SH-SY5Y (cell line): ENCODE measurements around the gene CTBP1.

Experiments used
- GATA2 ChIP-seq: IDR thresholded peaks from 2 replicates; pipeline ENCODE4 v1.6.1; 2011; ENCODE audit warnings: mild to moderate bottlenecking, low read depth, low read length
- GATA3 ChIP-seq: IDR thresholded peaks from 2 replicates; pipeline ENCODE4 v1.6.1; 2011; ENCODE audit warnings: low read depth, mild to moderate bottlenecking, low read length, moderate library complexity

The CTBP1 gene

DNA sequence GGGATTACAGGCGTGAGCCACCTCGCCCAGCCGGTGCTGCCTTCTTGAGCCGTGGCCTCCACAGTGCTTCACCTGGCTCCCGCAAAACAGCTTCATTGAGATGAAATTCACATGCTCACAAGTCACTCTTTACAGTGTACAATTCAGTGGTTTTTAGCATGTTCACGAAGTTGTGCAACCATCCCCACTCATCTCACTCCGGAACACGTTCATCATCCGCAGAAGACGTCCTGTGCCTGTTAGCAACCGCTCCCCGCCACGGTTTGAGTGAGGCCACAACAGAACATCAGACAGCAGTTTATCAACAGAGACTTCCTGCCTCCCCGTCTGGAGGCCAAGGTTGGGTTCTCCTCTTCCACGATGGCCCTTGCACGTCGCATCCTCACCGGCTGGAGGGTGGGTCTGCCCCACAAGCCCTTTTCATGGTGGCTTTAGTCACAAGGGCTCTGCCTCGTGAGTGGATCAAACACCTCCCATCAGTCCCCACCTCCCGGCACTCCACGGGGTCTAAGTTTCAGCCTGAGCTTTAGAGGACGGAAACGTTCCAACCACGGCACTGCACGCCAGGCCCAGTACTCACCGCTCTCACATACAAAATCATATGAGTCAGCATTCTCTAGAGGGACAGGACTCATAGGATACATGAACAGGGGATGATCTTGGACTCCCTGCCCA lies 46.9 kb downstream of the CTBP1 start:
- TF ChIP-seq GATA3 (no peak), GATA2 (no peak)

DNA sequence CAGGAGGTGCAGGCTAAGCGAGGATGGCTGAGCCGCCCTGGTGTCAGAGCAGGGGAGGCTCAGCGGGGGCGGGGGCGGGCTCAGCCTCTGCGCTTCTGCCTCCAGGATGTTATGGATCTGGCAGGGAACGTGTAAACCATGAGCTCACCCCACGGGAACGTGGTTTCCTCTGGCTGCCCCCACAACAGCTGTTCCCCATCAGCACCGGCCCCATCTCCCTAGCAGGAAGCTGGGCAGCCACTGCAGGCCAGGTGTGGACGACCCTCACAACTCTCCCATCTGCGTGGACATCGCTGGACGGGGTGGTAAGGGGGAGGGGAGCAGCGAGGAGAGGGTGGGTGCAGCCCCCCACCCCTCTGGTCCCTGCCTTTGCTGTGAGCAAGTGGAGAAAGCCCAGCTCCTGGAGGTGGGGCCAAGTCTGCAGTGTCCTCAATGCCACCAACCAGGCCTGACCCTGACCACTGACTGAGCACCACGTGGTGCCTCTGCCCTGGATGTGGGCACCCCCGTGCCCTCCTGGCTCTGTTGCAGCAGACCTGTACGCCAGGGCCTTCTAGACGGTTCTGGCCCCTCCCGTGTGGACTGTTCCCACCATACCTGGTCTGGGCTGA lies 48.4 kb downstream of the CTBP1 start:
- TF ChIP-seq GATA3: no peak
- no peak for TF ChIP-seq GATA2

- TF ChIP-seq GATA3: no peak
- TF ChIP-seq GATA2: no peak
Measured at GRCh38 chr4:1199556-1200331, 49.2 kb downstream of the CTBP1 start.

DNA sequence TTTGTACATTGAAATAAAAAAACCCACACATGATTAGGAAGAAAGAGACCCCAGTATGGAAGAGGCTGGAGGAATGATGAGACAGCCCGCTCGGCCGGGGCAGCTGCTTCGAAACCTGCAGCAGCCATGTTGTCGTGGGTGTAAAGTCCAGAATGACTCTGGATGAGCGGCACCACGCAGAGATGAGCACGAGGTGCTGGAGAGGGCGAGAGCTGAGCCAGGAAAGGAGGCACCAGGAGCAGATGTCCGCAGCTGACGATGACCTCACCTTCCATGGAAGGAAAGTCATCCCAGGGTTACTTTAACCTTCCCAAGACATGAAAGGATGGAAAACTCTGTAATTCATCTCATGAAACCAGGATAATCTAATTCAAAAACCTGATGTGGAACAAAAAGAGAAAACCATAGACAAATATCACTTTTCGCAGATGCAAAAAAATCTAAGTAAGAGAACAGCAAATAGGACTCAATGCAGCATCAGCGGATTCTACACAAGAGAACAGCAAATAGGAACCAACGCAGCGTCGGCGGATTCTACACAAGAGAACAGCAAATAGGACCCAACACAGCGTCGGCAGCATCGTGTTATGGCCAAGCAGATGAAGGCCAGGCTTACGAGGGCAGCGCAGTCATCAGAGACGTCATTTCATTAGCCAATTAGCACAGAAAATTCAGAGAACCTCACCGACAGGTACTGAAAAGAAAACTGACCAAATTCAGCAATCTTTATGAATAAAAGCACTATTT lies 50.7 kb downstream of the CTBP1 start:
- TF ChIP-seq GATA3 (no peak), GATA2 (no peak)

- TF ChIP-seq GATA3 (no peak), GATA2 (no peak)
Measured at GRCh38 chr4:1196421-1197183, 52.3 kb downstream of the CTBP1 start.

GRCh38 chr4:1195891-1196401 lies 53.0 kb downstream of the CTBP1 start:
- TF ChIP-seq GATA3 (no peak), GATA2 (no peak)

DNA sequence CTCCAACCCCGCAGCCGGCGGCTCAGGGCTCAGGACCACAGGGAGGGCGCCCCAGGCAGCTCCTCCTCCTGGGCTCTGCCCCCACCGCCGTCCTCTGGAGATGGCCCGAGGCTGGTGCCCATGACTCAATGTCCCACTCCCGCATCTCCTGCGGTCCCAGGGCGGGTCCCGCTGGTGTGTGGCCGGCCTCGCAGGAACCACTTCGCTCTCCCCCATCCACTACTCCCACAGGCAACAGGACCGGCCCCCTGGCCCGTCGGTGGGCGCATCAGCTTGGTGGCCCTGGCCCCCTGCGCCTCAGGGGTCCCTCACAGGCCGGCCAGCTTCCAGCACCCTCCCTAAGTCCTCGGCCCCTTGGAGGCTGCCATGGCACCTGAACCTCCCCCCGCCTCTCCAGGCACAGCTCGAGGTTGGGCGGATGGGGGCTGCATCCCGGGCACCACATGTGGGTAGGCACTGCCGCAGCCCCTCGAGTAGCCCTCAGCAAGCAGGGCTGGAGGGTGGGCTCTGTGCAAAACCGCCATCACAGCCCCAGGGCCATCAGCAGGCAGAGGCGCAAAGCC lies 53.7 kb downstream of the CTBP1 start:
- no peak for TF ChIP-seq GATA3
- no peak for TF ChIP-seq GATA2

DNA sequence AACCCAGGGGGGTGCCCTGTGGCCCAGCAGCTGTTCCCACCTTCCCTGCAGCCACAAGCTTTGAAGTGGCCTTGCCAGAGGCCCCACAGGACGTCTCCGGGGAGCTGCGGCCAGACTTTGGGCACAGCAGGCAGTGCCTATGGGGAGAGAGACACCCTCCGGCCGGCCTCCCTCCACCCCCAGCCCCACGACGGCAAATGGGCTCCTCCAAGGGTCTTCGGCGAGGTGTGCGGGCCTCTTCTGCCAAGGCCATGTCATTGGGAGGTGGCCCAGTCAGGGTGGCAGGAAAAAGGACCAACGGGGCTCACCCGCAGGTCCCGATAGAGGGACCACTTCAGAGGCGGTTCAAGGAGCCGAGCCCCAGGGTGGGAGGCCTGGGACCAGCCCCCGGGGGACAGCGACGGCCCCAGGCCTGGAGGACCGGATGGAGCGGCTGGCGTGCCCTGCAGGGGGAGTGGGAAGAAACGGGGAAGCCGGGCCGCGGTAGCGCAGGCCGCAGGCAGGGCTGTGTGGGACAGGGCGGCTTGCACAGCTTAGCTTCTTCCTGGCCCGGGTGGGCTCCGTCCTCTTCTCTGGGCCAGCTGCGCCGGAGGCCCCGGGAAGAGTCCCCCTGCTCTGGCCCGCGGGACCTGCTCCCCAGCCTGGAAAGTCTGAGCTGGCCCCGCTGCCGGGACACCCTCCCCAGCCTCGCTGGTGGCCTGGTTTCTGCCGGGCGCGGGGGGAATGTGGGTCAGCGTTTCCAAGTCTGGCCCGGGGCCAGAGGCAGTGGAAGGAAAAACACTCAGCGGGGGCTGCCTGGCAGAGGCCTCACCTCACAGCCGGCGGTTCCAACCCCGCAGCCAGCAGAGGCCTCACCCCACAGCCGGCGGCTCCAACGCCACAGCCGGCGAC lies 54.7 kb downstream of the CTBP1 start:
- TF ChIP-seq GATA2 (no peak), GATA3 (no peak)

- TF ChIP-seq GATA2: no peak
- TF ChIP-seq GATA3: no peak
Measured at GRCh38 chr4:1193206-1194009, 55.5 kb downstream of the CTBP1 start.

DNA sequence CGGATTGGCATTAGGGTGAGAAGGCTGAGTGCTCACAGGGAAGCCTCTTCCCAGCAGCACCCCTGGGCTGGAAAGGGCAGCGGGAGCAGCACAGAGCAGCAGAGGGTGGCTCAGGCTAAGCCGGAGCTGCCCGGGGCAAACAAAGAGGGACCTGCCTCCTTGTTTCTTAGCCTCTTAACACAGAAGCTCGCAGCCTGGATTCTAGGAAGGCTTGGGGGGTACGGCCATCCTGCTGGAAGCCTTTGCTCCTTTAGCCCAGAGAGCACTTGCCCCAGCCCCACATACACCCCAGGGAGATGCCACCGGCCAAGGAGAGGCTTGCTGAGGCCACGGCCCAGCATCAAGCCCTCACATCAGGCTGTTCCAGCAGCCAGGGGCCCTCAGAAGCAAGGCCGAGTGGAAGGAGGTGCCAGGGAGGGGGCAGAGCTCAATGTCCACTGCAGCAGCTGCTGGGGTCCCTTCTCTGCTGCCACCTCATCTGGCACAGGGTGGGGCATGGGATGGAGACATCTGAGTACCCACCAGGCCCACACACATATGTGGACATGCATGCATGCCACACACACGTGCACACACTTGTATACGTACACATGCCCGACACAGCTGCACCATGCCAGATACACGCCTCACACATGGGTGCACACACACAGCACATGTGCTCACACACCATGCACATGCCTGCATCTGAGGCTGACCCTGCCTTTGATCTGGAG lies 56.3 kb downstream of the CTBP1 start:
- TF ChIP-seq GATA2: no peak
- TF ChIP-seq GATA3: no peak

- no peak for TF ChIP-seq GATA3
- no peak for TF ChIP-seq GATA2
Measured at GRCh38 chr4:1192091-1192492, 56.8 kb downstream of the CTBP1 start.
